Coronary artery (tissue), 2 donors: ENCODE measurements around the gene NACC2.

Experiments used
- DNase-seq: peaks from one replicate; pipeline ENCODE4 v3.0.0-alpha.2; 2017; ENCODE audit warnings: low spot score
- H3K27ac ChIP-seq, 2 donors: fragments of 200-600 bp; sonication (generic); one replicate each; pipeline ENCODE4 v1.5.1; 2016 to 2019
- H3K4me3 ChIP-seq: fragments of 200-600 bp; sonication (generic); 2 replicates; pipeline ENCODE4 v1.5.1; 2016; ENCODE audit warnings: mild to moderate bottlenecking, moderate library complexity
- CTCF ChIP-seq: fragments of 200-600 bp; sonication (generic); IDR thresholded peaks from one replicate; pipeline ENCODE4 v1.5.1; 2019; ENCODE audit warnings: antibody characterized with exemption

NACC2 gene

GRCh38 chr9:136115641-136116359 lies 20.7 kb upstream of the NACC2 start:
- DNase-seq: no peak
- TF ChIP-seq CTCF: no peak
- H3K27ac ChIP-seq: no peak overlapping the region
- H3K4me3 ChIP-seq: no peak overlapping the region

- Histone ChIP-seq H3K4me3 (no peak overlapping the region), H3K27ac (no peak overlapping the region)
- TF ChIP-seq CTCF: no peak
- DNase-seq: no peak
Observed at GRCh38 chr9:136115206-136115605, 20.1 kb upstream of the NACC2 start.

- no peak for TF ChIP-seq CTCF
- H3K4me3 ChIP-seq: no peak overlapping the region
- no peak overlapping the region for H3K27ac ChIP-seq
- DNase-seq: no peak
Observed at GRCh38 chr9:136114610-136115009, 19.5 kb upstream of the NACC2 start.

- no peak overlapping the region for H3K4me3 ChIP-seq
- H3K27ac ChIP-seq: no peak overlapping the region
- no peak for DNase-seq
- no peak for TF ChIP-seq CTCF
Observed at GRCh38 chr9:136112541-136112940, 17.5 kb upstream of the NACC2 start.

- no peak for TF ChIP-seq CTCF
- no peak overlapping the region for H3K4me3 ChIP-seq
- H3K27ac ChIP-seq: no peak overlapping the region
- no peak for DNase-seq
Observed at GRCh38 chr9:136111910-136112309, 16.8 kb upstream of the NACC2 start.

- Histone ChIP-seq H3K4me3 (no peak overlapping the region), H3K27ac (no peak overlapping the region)
- DNase-seq: no peak
- no peak for TF ChIP-seq CTCF
Observed at GRCh38 chr9:136111190-136111589, 16.1 kb upstream of the NACC2 start.
